ENCODE data around the gene A1BG. TPM values are rescaled to one million over a fixed set of nuclear protein-coding genes. Genes with fewer than 3 reads are reported as not detected.
"Not testable (repeated sequence)": the region's sequence is repeated elsewhere in the genome, so short reads cannot be mapped to it uniquely, and the experiment has no call there.

Gene A1BG
- total RNA-seq, 1 donor from 2014 or later = 53.8 TPM

DNA sequence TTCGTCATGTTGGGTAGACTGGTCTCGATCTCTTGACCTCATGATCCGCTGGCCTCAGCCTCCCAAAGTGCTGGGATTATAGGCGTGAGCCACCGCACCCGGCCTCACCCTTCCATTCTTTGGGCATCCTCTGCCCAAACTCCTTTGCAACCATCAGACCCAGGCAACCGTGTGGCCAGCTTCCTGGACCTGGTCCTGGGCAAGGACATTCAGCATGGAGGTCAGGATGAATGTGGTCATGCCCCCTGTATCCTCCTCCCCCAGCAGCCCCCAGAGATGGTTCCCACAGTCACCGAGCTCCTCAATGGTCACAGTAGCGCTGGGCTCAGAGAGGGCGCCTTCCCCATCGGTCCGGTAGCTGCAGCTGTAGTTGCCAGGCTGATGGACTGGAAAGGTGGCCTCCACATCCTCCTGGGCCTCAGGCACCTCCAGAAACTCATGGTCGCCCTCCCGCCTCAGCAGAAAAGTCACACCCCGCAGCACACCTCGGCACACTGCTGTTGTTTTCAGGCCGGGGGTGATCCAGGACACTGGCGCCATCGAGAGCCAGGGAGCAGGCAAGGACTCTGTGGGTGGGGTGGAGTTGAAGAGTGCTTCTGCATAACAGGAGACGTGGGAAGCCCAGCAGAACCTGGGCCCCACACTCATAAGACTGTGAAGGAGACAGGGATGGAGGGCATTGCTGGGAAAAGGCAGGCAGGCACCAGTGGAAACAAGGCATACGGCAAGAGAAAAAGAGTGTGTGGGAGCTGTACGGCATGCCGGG is 1.1 kb downstream of the A1BG start:
- peak; percentile 67 for DNase-seq (ENCODE audit: low spot score)
- Mint-ChIP-seq H3K27me3 (ENCODE audit: low read depth) (no peaks in the 10 kb centered on the region), H3K27ac (ENCODE audit: unreplicated experiment) (no peak overlapping the region), H3K4me3 (ENCODE audit: unreplicated experiment) (no peak overlapping the region), H3K4me1 (ENCODE audit: low read depth) (peaks cover 20% of the 10 kb centered on the region), H3K36me3 (ENCODE audit: low read depth) (peaks cover 8% of the 10 kb centered on the region), H3K9me3 (ENCODE audit: low read depth) (no peaks in the 10 kb centered on the region)
- TF ChIP-seq, protein P1, sequence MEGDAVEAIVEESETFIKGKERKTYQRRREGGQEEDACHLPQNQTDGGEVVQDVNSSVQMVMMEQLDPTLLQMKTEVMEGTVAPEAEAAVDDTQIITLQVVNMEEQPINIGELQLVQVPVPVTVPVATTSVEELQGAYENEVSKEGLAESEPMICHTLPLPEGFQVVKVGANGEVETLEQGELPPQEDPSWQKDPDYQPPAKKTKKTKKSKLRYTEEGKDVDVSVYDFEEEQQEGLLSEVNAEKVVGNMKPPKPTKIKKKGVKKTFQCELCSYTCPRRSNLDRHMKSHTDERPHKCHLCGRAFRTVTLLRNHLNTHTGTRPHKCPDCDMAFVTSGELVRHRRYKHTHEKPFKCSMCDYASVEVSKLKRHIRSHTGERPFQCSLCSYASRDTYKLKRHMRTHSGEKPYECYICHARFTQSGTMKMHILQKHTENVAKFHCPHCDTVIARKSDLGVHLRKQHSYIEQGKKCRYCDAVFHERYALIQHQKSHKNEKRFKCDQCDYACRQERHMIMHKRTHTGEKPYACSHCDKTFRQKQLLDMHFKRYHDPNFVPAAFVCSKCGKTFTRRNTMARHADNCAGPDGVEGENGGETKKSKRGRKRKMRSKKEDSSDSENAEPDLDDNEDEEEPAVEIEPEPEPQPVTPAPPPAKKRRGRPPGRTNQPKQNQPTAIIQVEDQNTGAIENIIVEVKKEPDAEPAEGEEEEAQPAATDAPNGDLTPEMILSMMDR (IDR thresholded peaks at IDR 0.05) = no peak

DNA sequence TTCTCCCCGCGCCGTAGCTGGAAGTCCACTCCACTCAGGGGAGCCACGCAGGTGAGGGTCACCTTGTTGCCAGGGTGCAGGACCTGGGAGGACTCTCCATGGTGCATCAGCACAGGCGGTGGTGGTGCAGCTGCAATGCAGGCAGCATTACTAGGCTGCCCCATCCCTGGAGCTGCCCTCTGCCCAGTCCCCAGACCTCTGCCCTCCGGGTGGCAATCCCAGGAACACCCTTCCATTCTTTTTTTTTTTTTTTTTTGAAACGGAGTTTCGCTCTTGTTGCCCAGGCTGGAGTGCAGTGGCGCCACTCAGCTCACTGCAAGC is 1.8 kb downstream of the A1BG start:
- peaks cover 23% of the 10 kb centered on the region for H3K4me1 Mint-ChIP-seq (ENCODE audit: low read depth)
- H3K27ac Mint-ChIP-seq (ENCODE audit: unreplicated experiment) = no peak overlapping the region
- H3K4me3 Mint-ChIP-seq (ENCODE audit: unreplicated experiment) = no peak overlapping the region
- TF ChIP-seq, protein P1 (IDR thresholded peaks at IDR 0.05) = no peak
- peak; percentile 83 for DNase-seq (ENCODE audit: low spot score)
- no peaks in the 10 kb centered on the region for H3K27me3 Mint-ChIP-seq (ENCODE audit: low read depth)
- peaks cover 8% of the 10 kb centered on the region for H3K36me3 Mint-ChIP-seq (ENCODE audit: low read depth)
- H3K9me3 Mint-ChIP-seq (ENCODE audit: low read depth) = no peaks in the 10 kb centered on the region

DNA sequence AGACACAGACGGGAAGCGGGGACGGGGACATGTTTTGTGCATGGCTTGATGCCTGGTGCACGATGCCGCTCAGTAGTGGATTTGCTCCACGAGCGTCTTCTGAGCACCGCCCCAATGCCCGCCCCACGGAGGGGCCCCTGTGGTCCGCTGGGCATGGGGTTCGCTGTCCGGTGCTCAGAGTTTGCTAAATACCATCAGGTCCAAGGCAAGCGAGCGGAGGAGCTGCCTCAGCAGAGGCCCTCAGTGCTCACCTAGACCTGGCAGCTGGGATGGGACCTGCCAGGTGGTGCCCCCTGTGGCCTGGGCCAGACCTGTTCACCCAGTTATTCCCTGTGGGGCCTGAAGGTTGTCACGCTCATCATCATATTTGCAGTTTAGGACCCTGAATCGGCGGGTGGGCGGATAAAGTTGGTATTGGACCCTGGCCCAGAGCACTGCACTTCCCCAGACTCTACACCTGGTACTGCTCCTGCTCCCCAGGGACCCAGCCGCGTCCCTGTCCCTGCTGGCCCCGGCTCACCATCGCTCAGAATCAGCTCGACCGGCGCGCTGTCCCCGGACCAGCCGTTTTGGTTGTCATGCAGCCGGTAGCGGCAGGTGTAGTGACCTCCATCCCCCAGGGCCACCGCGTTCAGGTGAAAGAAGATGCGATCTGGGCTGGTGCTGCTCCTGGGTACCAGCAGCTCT is 2.3 kb downstream of the A1BG start:
- peak; percentile 67 for DNase-seq (ENCODE audit: low spot score)
- Mint-ChIP-seq H3K4me3 (ENCODE audit: unreplicated experiment) (no peak overlapping the region), H3K27me3 (ENCODE audit: low read depth) (no peaks in the 10 kb centered on the region), H3K4me1 (ENCODE audit: low read depth) (peaks cover 27% of the 10 kb centered on the region), H3K36me3 (ENCODE audit: low read depth) (peaks cover 8% of the 10 kb centered on the region), H3K27ac (ENCODE audit: unreplicated experiment) (no peak overlapping the region), H3K9me3 (ENCODE audit: low read depth) (no peaks in the 10 kb centered on the region)
- TF ChIP-seq, protein P1 (IDR thresholded peaks at IDR 0.05) = no peak

DNA sequence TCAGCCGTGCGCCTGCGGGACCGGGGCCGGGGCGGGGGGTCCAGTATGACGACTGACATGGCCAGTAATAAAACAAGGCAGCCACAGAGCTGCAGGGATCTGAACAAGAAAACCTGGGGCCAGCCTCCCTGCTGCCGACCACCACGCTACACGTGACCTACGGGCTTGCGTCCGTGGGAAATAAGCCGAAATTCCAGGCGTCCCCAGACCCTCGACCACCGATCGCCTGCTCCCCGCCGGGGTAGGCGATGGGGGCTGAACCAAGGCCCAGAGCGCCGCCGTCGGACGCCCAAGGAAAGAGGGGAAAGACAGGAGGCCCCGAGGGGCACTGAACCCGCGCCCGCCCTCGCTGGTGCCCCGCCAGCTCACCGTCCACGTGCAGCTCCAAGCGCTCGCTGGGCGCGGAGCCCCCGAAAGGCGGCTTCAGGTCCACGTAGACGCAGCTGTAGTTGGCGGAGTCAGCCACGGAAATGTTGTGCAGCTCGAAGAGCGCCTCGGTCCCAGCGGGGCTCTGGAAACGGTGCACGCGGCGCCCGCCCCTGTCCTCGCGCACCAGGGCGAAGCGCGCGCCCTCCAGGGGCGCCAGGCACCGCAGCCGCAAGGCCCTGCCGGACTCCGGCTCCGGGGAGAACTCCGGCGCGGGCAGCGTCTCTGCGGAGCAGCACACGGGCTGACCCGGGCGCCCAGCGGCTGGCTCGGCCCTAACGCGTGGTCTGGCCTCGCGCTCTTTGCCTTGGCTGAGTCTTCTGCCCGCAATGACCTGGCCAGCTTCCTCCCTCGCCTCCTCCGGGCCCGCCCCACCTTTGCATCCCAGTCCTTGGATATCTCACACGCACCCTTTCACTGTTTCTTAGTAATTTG is 3.1 kb downstream of the A1BG start:
- TF ChIP-seq, protein P1 (IDR thresholded peaks at IDR 0.05) = no peak
- Mint-ChIP-seq H3K9me3 (ENCODE audit: low read depth) (no peaks in the 10 kb centered on the region), H3K27ac (ENCODE audit: unreplicated experiment) (no peak overlapping the region), H3K4me1 (ENCODE audit: low read depth) (peaks cover 34% of the 10 kb centered on the region), H3K27me3 (ENCODE audit: low read depth) (no peaks in the 10 kb centered on the region), H3K36me3 (ENCODE audit: low read depth) (peaks cover 12% of the 10 kb centered on the region), H3K4me3 (ENCODE audit: unreplicated experiment) (no peak overlapping the region)
- DNase-seq (ENCODE audit: low spot score) = peak; percentile 90

DNA sequence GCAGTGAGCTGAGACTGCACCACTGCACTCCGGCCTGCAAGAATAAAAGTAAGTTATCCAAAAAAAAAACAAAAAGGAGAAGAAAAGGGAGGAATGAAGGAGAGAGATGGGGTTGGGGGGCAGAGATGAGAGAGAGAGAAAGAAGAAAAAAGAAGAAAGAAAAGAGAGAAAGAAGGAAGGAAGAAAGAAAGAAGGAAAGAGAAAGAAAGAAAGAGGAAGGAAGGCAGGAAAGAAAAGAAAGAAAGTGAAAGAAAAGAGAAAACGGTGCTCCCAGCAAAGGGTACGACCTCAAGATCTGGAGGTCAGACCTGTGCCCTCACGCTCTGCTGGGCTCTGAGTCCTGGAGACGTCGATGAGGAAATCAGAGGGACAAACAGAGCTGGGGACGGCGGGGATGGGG is 3.7 kb downstream of the A1BG start:
- Mint-ChIP-seq H3K27ac (ENCODE audit: unreplicated experiment) (no peak overlapping the region), H3K4me1 (ENCODE audit: low read depth) (peaks cover 38% of the 10 kb centered on the region)

DNA sequence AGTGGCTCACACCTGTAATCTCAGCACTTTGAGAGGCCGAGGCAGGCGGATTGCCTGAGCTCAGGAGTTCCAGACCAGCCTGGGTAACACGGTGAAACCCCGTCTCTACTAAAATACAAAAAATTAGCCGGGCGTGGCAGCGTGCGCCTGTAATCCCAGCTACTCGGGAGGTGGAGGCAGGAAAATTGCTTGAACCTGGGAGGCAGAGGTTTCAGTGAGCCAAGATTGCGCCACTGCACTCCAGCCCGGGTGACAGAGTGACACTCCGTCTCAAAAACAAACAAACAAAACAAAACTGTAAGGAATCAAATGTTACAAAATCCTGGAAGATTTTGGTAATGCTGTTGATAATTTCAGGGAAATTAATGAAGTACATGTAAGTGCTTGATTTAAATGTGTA is 5.2 kb downstream of the A1BG start:
- DNase-seq (ENCODE audit: low spot score) = peak; percentile 10
- peaks cover 41% of the 10 kb centered on the region for H3K4me1 Mint-ChIP-seq (ENCODE audit: low read depth)
- peak overlapping the region; percentile 99 for H3K4me3 Mint-ChIP-seq (ENCODE audit: unreplicated experiment)
- peak overlapping the region; percentile 95 for H3K27ac Mint-ChIP-seq (ENCODE audit: unreplicated experiment)
- H3K9me3 Mint-ChIP-seq (ENCODE audit: low read depth); H3K27me3 Mint-ChIP-seq (ENCODE audit: low read depth): not testable (repeated sequence)
- peaks cover 14% of the 10 kb centered on the region for H3K36me3 Mint-ChIP-seq (ENCODE audit: low read depth)

More for the DNA sequence above, 3.7 kb downstream of the A1BG start:
- Mint-ChIP-seq H3K9me3 (ENCODE audit: low read depth) (no peaks in the 10 kb centered on the region), H3K4me3 (ENCODE audit: unreplicated experiment) (no peak overlapping the region), H3K36me3 (ENCODE audit: low read depth) (peaks cover 12% of the 10 kb centered on the region), H3K27me3 (ENCODE audit: low read depth) (no peaks in the 10 kb centered on the region)
- DNase-seq (ENCODE audit: low spot score) = no peak
- TF ChIP-seq, protein P1 (IDR thresholded peaks at IDR 0.05) = no peak

Data from chondrocyte (in vitro differentiated cells).